ENCODE results near the gene KIF3C.
"Not testable (repeated sequence)": the region's sequence is repeated elsewhere in the genome, so short reads cannot be mapped to it uniquely, and the experiment has no call there.

The KIF3C gene

DNA sequence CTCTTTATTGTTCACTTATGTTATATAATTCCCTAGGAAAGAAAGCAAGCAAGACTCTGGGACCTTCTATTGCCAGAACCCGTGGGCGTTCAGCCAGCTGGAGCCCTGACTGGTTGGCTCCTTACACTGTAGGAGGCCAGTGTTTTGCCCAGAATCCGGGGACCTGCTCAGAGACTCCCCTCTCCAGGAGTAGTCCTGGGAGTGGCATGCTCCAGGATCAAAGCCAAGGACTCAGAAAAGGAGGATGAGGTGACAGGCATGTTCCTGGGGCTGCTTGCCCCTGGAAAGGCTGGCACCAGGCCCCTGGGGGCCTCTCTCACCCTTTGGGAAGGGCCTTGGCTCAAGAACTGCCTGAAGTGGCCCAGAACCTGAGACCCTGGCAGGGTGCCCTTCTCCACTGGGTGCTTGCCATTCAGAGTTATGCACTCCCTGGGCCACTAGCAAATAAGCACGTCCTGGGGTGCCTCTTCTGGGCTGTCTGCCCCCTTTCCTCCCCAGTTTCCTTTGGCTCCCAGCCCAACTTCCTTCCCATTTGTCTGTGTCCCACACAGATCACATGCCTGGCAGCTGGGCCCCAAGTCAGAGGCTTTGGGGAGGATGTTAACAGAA, 19.6 kb upstream of the KIF3C start:
- DNase-seq (ENCODE audit: extremely low spot score), result no peak
- TF ChIP-seq HDGF (IDR thresholded peaks at IDR 0.05; ENCODE audit: borderline replicate concordance) (no peak), FOXA1 (IDR thresholded peaks at IDR 0.05) (no peak), SP1 (IDR thresholded peaks at IDR 0.05) (no peak), CTBP1 (IDR thresholded peaks at IDR 0.05; ENCODE audit: borderline replicate concordance) (no peak), BHLHE40 (IDR thresholded peaks at IDR 0.05; ENCODE audit: borderline replicate concordance) (no peak), ELF4 (IDR thresholded peaks at IDR 0.05) (no peak), TARDBP (IDR thresholded peaks at IDR 0.05) (no peak), SUZ12 (IDR thresholded peaks at IDR 0.05) (no peak), NFRKB (IDR thresholded peaks at IDR 0.05) (no peak), L3MBTL2 (conservative IDR thresholded peaks at IDR 0.05) (no peak), ZNF384 (IDR thresholded peaks at IDR 0.05) (no peak), FOXK2 (IDR thresholded peaks at IDR 0.05) (no peak)
- CTCF ChIA-PET, result no interaction called here
- POLR2A ChIA-PET, result no interaction called here

DNA sequence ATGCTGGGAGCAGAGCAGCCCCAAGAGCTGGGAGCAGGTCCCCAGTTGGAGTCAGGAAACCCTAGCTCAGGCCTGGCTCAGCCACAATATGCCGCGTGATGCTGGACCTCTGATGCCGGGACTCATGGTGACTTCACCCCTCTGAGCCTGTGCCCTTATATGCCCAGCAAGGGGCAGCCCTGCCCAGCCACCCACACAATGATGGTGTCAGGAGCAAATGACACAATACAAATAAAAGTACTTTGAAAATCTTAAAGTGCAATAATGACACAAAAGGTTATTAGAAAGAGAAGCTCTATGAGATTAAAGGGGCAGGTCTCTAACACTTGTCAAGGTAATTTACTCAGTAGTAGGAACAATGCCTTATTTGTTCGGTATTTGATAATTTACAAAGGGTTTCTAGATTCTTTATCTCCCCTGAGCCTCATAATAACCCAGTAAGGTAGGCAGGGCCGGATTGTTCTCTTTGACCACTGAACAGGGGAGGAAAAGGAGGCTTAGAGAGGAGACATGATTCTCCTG, 18.3 kb upstream of the KIF3C start:
- CTCF ChIA-PET, result interaction anchor here (0.7 to 1.5 kb wide), 2 partner anchors 9 to 147 kb away, joined by 3 to 4 read pairs; no protein-coding TSS in a partner anchor
- TF ChIP-seq ARNT (IDR thresholded peaks at IDR 0.05) (no peak), ELF4 (IDR thresholded peaks at IDR 0.05) (no peak), TARDBP (IDR thresholded peaks at IDR 0.05) (no peak), NFRKB (IDR thresholded peaks at IDR 0.05) (no peak), FOXA1 (IDR thresholded peaks at IDR 0.05) (no peak), SUZ12 (IDR thresholded peaks at IDR 0.05) (no peak), ZNF384 (IDR thresholded peaks at IDR 0.05) (no peak), SP1 (IDR thresholded peaks at IDR 0.05) (no peak), FOXK2 (IDR thresholded peaks at IDR 0.05) (no peak), L3MBTL2 (conservative IDR thresholded peaks at IDR 0.05) (no peak), BHLHE40 (IDR thresholded peaks at IDR 0.05; ENCODE audit: borderline replicate concordance) (no peak), FOXM1 (IDR thresholded peaks at IDR 0.05; ENCODE audit: borderline replicate concordance) (no peak), CTBP1 (IDR thresholded peaks at IDR 0.05; ENCODE audit: borderline replicate concordance) (no peak), LEF1 (IDR thresholded peaks at IDR 0.05; ENCODE audit: borderline replicate concordance) (no peak)
- TF ChIP-seq, protein P1, sequence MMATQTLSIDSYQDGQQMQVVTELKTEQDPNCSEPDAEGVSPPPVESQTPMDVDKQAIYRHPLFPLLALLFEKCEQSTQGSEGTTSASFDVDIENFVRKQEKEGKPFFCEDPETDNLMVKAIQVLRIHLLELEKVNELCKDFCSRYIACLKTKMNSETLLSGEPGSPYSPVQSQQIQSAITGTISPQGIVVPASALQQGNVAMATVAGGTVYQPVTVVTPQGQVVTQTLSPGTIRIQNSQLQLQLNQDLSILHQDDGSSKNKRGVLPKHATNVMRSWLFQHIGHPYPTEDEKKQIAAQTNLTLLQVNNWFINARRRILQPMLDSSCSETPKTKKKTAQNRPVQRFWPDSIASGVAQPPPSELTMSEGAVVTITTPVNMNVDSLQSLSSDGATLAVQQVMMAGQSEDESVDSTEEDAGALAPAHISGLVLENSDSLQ (IDR thresholded peaks at IDR 0.05), result no peak
- POLR2A ChIA-PET, result interaction anchor here (1.1 kb wide), 1 partner anchor 122 kb away, joined by 3 read pairs; no protein-coding TSS in a partner anchor
- no peak for DNase-seq (ENCODE audit: extremely low spot score)

DNA sequence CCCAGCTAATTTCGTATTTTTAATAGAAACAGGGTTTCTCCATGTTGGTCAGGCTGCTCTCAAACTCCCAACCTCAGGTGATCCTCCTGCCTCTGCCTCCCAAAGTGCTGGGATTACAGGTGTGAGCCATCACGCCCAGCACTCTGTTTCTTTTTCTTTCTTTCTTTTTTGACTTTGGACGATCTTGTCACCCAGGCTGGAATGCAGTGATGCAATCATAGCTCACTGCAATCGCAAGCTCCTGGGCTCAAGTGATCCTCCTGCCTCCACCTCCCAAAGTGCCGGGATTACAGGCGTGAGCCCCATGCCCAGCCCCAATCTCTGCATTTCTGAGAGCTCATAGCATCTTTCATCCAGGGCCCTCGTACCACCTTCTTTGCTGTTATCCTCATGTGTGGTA, 17.1 kb upstream of the KIF3C start:
- CTCF ChIA-PET, result interaction anchor here (0.6 to 1.5 kb wide), 2 partner anchors 8 to 12 kb away, joined by 4 read pairs; no protein-coding TSS in a partner anchor
- POLR2A ChIA-PET, result not testable (repeated sequence)

DNA sequence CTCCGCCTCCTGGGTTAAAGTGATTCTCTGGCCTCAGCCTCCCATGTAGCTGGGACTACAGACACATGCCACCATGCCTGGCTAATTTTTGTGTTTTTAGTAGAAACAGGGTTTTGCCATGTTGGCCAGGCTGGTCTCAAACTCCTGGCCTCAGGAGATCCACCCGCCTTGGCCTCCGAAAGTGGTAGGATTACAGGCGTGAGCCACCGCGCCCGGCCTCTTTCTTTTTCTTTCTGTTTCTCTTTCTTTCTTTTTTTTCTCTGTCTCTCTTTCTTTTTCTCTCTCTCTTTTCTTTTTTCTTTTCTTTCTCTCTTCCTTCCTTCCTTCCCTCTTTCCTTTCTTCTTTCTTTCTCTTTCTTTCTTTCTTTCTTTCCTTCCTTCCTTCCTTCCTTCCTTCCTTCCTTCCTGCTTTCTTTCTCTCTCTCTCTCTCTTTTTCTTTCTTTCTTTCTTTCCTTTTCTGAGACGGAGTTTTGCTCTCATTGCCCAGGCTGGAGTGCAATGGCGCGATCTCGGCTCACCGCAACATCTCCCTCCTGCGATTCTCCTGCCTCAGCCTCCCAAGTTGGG, 16.6 kb upstream of the KIF3C start:
- POLR2A ChIA-PET; DNase-seq (ENCODE audit: extremely low spot score): not testable (repeated sequence)
- CTCF ChIA-PET, result interaction anchor here (1.5 kb wide), 1 partner anchor 7 kb away, joined by 4 read pairs; no protein-coding TSS in a partner anchor

More for the DNA sequence above, 17.1 kb upstream of the KIF3C start:
- not testable (repeated sequence) for DNase-seq (ENCODE audit: extremely low spot score)

DNA sequence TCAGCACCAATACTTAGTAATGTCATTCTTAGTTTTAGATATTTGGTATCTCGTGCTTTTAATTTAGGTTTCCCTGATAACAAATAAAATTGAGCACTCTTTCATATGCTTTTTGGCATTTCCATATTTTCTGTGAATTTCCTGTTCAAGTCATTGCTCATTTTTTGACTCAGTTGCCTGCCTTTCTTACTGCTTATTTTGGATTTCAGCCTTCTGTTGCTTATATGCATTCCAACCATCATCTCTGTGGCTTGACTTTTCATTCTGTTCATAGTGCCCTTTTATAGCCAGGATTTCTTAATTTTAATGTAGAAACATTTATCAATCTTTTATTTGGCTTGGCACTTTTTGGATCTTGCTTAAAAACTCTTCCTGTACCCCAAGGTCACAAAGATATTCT, 14.5 kb upstream of the KIF3C start:
- no peak for DNase-seq (ENCODE audit: extremely low spot score)
- ChIA-PET POLR2A (no interaction called here), CTCF (no interaction called here)
- no peak for TF ChIP-seq FOXM1 (IDR thresholded peaks at IDR 0.05; ENCODE audit: borderline replicate concordance)
- no peak for TF ChIP-seq SP1 (IDR thresholded peaks at IDR 0.05)
- no peak for TF ChIP-seq HDGF (IDR thresholded peaks at IDR 0.05; ENCODE audit: borderline replicate concordance)
- no peak for TF ChIP-seq CTBP1 (IDR thresholded peaks at IDR 0.05; ENCODE audit: borderline replicate concordance)
- no peak for TF ChIP-seq FOXA1 (IDR thresholded peaks at IDR 0.05)
- TF ChIP-seq ARNT (IDR thresholded peaks at IDR 0.05), result no peak
- TF ChIP-seq BHLHE40 (IDR thresholded peaks at IDR 0.05; ENCODE audit: borderline replicate concordance), result no peak
- no peak for TF ChIP-seq LEF1 (IDR thresholded peaks at IDR 0.05; ENCODE audit: borderline replicate concordance)
- TF ChIP-seq, protein P1 (IDR thresholded peaks at IDR 0.05), result no peak
- TF ChIP-seq SUZ12 (IDR thresholded peaks at IDR 0.05), result no peak
- no peak for TF ChIP-seq L3MBTL2 (conservative IDR thresholded peaks at IDR 0.05)

DNA sequence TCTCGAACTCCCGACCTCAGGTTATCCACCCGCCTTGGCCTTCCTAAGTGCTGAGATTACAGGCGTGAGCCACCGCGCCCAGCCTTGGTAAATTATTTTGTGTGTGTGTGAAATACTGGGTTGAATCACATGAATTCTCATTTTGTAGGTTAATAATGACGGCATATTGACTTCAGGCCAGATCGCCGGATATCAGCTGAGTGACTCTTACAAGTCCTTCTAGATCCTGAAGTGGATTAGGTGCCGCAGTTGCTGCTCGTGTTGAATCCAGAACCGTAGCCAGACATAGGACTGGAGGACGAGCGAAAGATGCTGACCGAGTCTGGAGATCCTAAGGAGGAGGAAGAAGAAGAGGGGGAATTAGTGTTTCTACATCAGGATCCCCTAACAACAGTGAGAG, 12.2 kb upstream of the KIF3C start:
- CTCF ChIA-PET, result no interaction called here
- no peak for TF ChIP-seq ARNT (IDR thresholded peaks at IDR 0.05)
- no peak for TF ChIP-seq HDGF (IDR thresholded peaks at IDR 0.05; ENCODE audit: borderline replicate concordance)
- TF ChIP-seq, protein P1 (IDR thresholded peaks at IDR 0.05), result no peak
- TF ChIP-seq ELF4 (IDR thresholded peaks at IDR 0.05), result no peak
- no peak for TF ChIP-seq NFRKB (IDR thresholded peaks at IDR 0.05)
- no peak for TF ChIP-seq ZNF384 (IDR thresholded peaks at IDR 0.05)
- no peak for TF ChIP-seq SP1 (IDR thresholded peaks at IDR 0.05)
- TF ChIP-seq CTBP1 (IDR thresholded peaks at IDR 0.05; ENCODE audit: borderline replicate concordance), result no peak
- no peak for TF ChIP-seq BHLHE40 (IDR thresholded peaks at IDR 0.05; ENCODE audit: borderline replicate concordance)
- TF ChIP-seq FOXK2 (IDR thresholded peaks at IDR 0.05), result no peak
- TF ChIP-seq TARDBP (IDR thresholded peaks at IDR 0.05), result no peak
- TF ChIP-seq L3MBTL2 (conservative IDR thresholded peaks at IDR 0.05), result no peak
- no peak for TF ChIP-seq FOXM1 (IDR thresholded peaks at IDR 0.05; ENCODE audit: borderline replicate concordance)
- no peak for TF ChIP-seq SUZ12 (IDR thresholded peaks at IDR 0.05)
- TF ChIP-seq LEF1 (IDR thresholded peaks at IDR 0.05; ENCODE audit: borderline replicate concordance), result no peak
- no peak for TF ChIP-seq FOXA1 (IDR thresholded peaks at IDR 0.05)
- DNase-seq (ENCODE audit: extremely low spot score), result no peak
- POLR2A ChIA-PET, result no interaction called here

Measured in HEK293T (cell line).